Kidney epithelial cell (primary cell): ENCODE measurements around the gene KRTAP1-1. TPM values are rescaled to one million over a fixed set of nuclear protein-coding genes. Genes with fewer than 3 reads are reported as not detected.

ENCODE experiments used
- DNase-seq: peaks from one replicate; pipeline ENCODE4 v3.0.0-alpha.2; 2010; ENCODE audit warnings: low read depth
- H3K27me3 ChIP-seq: 2 replicates; pipeline ENCODE4 v1.6.0; 2011; ENCODE audit warnings: low read length; ENCODE audit not compliant: control insufficient read depth, insufficient read depth
- H3K36me3 ChIP-seq: 2 replicates; pipeline ENCODE4 v1.5.1; 2011; ENCODE audit warnings: low read length; ENCODE audit not compliant: control insufficient read depth, insufficient read depth
- H3K4me3 ChIP-seq: 2 replicates; pipeline ENCODE4 v1.5.1; 2011; ENCODE audit warnings: low read depth, mild to moderate bottlenecking, control low read depth, low read length
- CTCF ChIP-seq: IDR thresholded peaks from 2 replicates; pipeline ENCODE4 v1.5.1; 2011; ENCODE audit warnings: mild to moderate bottlenecking, moderate library complexity, low read length, control low read depth, inconsistent platforms; ENCODE audit not compliant: insufficient read depth, poor library complexity, severe bottlenecking
- total RNA-seq: library from RNA; depleted of rRNA; stranded (reverse); fragments of >200 nt; gene quantifications from 2 replicates; pipeline ENCODE4 v1.2.3, GENCODE V29; 2015

KRTAP1-1 gene
- total RNA-seq, 1 donor from 2014 or later: not detected

DNA sequence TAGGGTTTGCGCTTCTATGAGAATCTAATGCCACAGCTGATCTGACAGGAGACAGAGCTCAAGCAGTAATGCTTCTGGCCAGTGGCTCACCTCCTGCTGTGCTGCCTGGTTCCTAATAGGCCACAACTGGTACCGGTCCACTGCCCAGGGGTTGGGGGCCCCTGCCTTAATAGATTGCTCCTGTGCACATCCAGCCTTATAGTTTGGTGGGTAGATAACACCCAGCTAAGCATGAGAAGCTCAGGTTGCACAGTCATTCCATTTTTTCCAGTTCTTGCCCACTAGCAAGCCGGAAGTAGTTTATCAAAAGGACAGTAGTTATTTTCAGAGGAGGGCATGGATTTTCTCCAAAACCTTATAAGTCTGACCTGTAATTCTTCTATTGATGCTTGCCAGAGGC lies 21.8 kb downstream of the KRTAP1-1 start:
- Histone ChIP-seq H3K27me3 (no peaks in the 10 kb centered on the region), H3K4me3 (no peak overlapping the region), H3K36me3 (no peaks in the 10 kb centered on the region)
- no peak for DNase-seq
- TF ChIP-seq CTCF: no peak

DNA sequence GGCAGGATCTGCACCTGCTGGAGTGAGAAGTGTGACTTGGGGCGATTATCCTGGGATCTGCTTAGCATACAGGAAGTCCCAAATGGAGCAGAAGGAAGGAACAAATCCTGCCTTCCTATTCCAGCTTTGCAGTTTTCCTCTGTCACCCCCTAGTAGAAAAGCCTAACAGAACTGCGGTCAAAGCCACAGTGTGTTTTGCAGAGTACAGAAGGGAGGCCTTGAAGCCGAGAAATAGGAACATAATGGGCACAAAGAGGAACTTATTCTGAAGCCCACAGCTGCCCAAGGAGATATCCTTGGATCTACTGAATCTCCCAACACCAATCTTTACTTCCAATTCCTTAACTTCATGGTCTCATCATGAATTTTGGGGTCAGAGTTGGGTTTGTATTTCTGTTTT lies 22.7 kb downstream of the KRTAP1-1 start:
- Histone ChIP-seq H3K27me3 (no peaks in the 10 kb centered on the region), H3K4me3 (no peak overlapping the region), H3K36me3 (no peaks in the 10 kb centered on the region)
- DNase-seq: no peak
- TF ChIP-seq CTCF: no peak

GRCh38 chr17:41016578-41017215 lies 24.6 kb downstream of the KRTAP1-1 start:
- no peak for DNase-seq
- Histone ChIP-seq H3K27me3 (no peaks in the 10 kb centered on the region), H3K4me3 (no peak overlapping the region), H3K36me3 (no peaks in the 10 kb centered on the region)
- no peak for TF ChIP-seq CTCF

DNA sequence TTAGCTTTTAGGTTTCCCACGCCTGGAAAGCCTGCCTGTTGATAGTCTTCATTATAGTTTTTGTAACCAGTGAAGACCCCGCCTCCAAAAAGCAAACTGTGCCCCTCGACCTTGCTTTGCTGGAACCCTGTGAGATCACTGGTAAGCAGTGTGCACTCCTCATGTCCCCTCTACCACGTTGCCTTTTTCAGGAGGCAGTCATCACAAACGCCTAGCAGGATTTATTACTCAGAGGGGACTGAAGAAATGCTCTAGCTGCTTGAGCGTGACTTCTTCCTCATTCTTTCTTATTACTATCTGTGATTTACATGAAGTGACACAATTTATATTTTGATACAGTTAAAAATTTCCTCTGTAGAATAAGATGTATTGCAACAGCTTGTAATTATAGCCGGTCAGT lies 25.8 kb downstream of the KRTAP1-1 start:
- Histone ChIP-seq H3K4me3 (no peak overlapping the region), H3K36me3 (no peaks in the 10 kb centered on the region), H3K27me3 (no peaks in the 10 kb centered on the region)
- TF ChIP-seq CTCF: no peak
- DNase-seq: no peak

GRCh38 chr17:41013606-41014005 lies 27.6 kb downstream of the KRTAP1-1 start:
- H3K27me3 ChIP-seq: no peaks in the 10 kb centered on the region
- no peaks in the 10 kb centered on the region for H3K36me3 ChIP-seq
- TF ChIP-seq CTCF: no peak
- DNase-seq: no peak
- H3K4me3 ChIP-seq: no peak overlapping the region

GRCh38 chr17:41013181-41013580 lies 28.1 kb downstream of the KRTAP1-1 start:
- Histone ChIP-seq H3K36me3 (no peaks in the 10 kb centered on the region), H3K27me3 (no peaks in the 10 kb centered on the region), H3K4me3 (no peak overlapping the region)
- TF ChIP-seq CTCF: no peak
- DNase-seq: no peak
